Measurements from ENCODE around the gene MBTPS1. TPM values are rescaled to one million over a fixed set of nuclear protein-coding genes. Genes with fewer than 3 reads are reported as not detected.
A peak's percentile ranks its signal among the peaks of the same experiment; 100 is the strongest.

The MBTPS1 gene
- total and polyA plus RNA-seq, 11 donors, result 37.2 to 91.4 (median 67.7) TPM

DNA sequence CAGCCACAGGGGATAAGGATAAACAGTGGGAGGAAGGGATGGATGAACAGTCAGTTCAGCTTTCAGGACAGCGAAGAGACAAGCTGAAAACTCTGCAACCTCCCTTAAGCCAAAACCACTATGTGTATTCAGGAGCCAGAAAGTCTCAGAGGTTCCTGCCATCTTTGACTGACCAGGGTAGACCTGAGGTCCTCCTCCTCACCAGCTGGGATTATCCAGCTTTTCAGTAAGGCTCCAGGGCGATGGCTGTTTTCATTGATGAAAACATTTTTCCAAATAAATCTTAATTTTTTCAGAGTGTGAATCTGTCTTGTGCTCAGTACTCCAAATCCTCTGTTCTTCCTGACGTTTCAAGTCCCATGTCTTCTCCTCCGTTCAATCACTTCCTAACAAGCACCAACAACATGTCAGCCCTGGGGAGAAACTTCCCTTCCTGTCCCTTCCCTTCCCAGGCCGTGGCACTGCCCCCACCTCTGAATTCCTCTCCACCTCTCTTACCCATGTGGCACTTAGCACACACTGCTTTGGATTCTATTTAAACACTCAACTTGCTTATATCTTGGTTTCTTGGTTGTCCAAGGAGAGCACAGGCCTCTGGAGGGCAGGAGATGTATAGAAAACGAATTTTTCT lies 23.0 kb upstream of the MBTPS1 start:
- no peaks in the 10 kb centered on the region for H3K27me3 ChIP-seq
- no peak overlapping the region for H3K4me3 ChIP-seq
- no peaks in the 10 kb centered on the region for H3K9me3 ChIP-seq
- H3K27ac ChIP-seq, result peak overlapping the region in 8 of 12 donors; percentile 59 to 86 (median 80)
- DNase-seq (no peak), ATAC-seq (no peak)
- H3K4me1 ChIP-seq, result peaks cover 0 to 38% (median 8%) of the 10 kb centered on the region in 12 donors
- TF ChIP-seq, protein P1, sequence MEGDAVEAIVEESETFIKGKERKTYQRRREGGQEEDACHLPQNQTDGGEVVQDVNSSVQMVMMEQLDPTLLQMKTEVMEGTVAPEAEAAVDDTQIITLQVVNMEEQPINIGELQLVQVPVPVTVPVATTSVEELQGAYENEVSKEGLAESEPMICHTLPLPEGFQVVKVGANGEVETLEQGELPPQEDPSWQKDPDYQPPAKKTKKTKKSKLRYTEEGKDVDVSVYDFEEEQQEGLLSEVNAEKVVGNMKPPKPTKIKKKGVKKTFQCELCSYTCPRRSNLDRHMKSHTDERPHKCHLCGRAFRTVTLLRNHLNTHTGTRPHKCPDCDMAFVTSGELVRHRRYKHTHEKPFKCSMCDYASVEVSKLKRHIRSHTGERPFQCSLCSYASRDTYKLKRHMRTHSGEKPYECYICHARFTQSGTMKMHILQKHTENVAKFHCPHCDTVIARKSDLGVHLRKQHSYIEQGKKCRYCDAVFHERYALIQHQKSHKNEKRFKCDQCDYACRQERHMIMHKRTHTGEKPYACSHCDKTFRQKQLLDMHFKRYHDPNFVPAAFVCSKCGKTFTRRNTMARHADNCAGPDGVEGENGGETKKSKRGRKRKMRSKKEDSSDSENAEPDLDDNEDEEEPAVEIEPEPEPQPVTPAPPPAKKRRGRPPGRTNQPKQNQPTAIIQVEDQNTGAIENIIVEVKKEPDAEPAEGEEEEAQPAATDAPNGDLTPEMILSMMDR (IDR thresholded peaks at IDR 0.05), result no peak
- TF ChIP-seq POLR2A (IDR thresholded peaks at IDR 0.05), result no peak
- H3K36me3 ChIP-seq, result no peaks in the 10 kb centered on the region
- 71 to 72% (median 71%) methylated on average over 6 of the region's 6 CpGs for WGBS, 4 donors
- intact Hi-C loops (cut with DNase I), result loop anchor here in 5 of 10 donors (2.0 to 10.0 kb wide), 5 partner anchors 23 to 57 kb away; partner anchors contain the start of genes MBTPS1 (in 2 of the 5) and TAF1C (in 1 of the 5)

DNA sequence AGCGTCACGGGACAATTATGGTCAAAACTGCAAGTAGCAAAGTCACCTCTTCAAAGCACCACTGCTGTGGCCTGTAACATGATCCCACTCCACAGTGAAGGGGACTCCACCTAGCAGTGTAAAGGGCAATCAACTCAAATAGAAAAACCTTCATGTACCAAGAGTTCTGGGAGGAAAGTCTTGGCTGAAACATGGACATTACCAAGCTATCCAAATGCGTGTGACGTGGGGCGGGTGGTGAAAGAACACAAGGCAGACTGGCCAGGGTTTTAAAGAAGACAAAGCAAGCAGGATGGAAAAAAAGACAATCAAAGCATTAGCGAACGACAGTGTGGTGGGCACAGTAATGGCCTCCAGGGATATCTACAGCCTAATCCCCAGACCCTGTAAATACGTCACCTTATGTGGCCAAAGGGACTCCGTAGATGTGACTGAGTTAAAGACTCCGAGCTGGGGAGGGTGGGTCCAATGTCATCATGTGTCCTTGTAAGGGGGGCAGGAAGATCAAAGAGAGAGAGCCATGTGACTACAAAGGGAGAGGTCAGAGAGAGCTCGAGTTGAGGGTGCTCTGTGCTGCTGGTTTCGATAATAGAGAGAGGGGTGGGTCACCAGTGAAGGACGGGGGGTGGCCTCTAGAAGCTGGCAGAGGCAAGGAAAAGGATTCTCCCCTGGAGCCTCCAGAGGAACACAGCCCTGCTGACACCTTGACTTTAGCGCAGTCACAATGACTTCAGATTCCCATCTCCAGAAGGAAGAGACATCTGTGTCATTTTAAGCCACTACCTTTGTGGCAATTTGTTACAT lies 22.3 kb upstream of the MBTPS1 start:
- H3K9me3 ChIP-seq, result no peaks in the 10 kb centered on the region
- ATAC-seq (peak; percentile 84 to 91 (median 90)), DNase-seq (peak in 2 of 5 donors; percentile 46 to 68)
- TF ChIP-seq POLR2A (IDR thresholded peaks at IDR 0.05), result no peak
- TF ChIP-seq, protein P1 (IDR thresholded peaks at IDR 0.05), result no peak
- peak overlapping the region in 11 of 12 donors; percentile 47 to 86 (median 73) for H3K27ac ChIP-seq
- H3K27me3 ChIP-seq, result no peaks in the 10 kb centered on the region
- 46 to 53% (median 48%) methylated on average over 14 of the region's 14 CpGs for WGBS, 4 donors
- peak overlapping the region in 3 of 12 donors; percentile 9 to 23 (median 12) for H3K4me3 ChIP-seq
- H3K4me1 ChIP-seq, result peaks cover 0 to 37% (median 7%) of the 10 kb centered on the region in 12 donors
- intact Hi-C loops (cut with DNase I), result loop anchor here in 2 of 10 donors (2.0 kb wide), 1 partner anchor 22 kb away; the partner anchor contains the start of gene MBTPS1 (in 2 of the 2)
- H3K36me3 ChIP-seq, result no peaks in the 10 kb centered on the region

DNA sequence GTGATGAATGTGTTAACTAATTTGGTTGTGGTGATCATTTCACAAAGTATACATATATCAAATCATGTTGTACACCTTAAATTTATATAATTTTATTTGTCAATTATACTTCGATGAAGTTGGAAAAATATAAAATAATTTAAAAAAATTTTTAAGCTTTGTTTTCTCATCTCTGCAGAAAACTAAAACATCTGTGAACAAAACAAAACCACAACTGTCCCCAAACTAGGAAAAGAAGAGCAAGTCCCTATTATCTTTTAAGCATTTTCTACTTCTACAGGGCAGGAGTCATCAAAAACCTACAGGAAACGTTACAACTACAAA lies 21.7 kb upstream of the MBTPS1 start:
- H3K9me3 ChIP-seq, result no peaks in the 10 kb centered on the region
- peak overlapping the region in 1 of 12 donors; percentile 23 for H3K4me3 ChIP-seq
- peak overlapping the region in 11 of 12 donors; percentile 47 to 86 (median 73) for H3K27ac ChIP-seq
- no peaks in the 10 kb centered on the region for H3K27me3 ChIP-seq
- DNase-seq (no peak), ATAC-seq (no peak)
- intact Hi-C loops (cut with DNase I), result loop anchor here in 2 of 10 donors (2.0 kb wide), 1 partner anchor 22 kb away; the partner anchor contains the start of gene MBTPS1 (in 2 of the 2)
- H3K36me3 ChIP-seq, result no peaks in the 10 kb centered on the region
- TF ChIP-seq, protein P1 (IDR thresholded peaks at IDR 0.05), result no peak
- no peak for TF ChIP-seq POLR2A (IDR thresholded peaks at IDR 0.05)
- H3K4me1 ChIP-seq, result peaks cover 0 to 31% (median 6%) of the 10 kb centered on the region in 12 donors
- WGBS, 4 donors, result 48 to 59% (median 53%) methylated on average over 2 of the region's 2 CpGs

Data from heart left ventricle (tissue), 16 donors.